Neural cell (in vitro differentiated cells): ENCODE results near the gene HLA-DOA.

Experiments used
- CTCF ChIP-seq: fragments of 450-650 bp; IDR thresholded peaks from 2 replicates; pipeline ENCODE4 v1.5.1; 2014; ENCODE audit warnings: antibody characterized with exemption, mild to moderate bottlenecking, moderate library complexity; ENCODE audit not compliant: poor library complexity, severe bottlenecking
- MXI1 ChIP-seq: fragments of 450-650 bp; conservative IDR thresholded peaks from 2 replicates; pipeline ENCODE4 v1.6.1; 2014; ENCODE audit warnings: antibody characterized with exemption, mild to moderate bottlenecking; ENCODE audit not compliant: poor library complexity, severe bottlenecking
- POLR2AphosphoS5 ChIP-seq: IDR thresholded peaks from 2 replicates; pipeline ENCODE4 v1.6.1; 2012
- RAD21 ChIP-seq: fragments of 450-650 bp; conservative IDR thresholded peaks from 2 replicates; pipeline ENCODE4 v1.6.1; 2014; ENCODE audit warnings: antibody characterized with exemption, mild to moderate bottlenecking, moderate library complexity
- REST ChIP-seq: IDR thresholded peaks from 2 replicates; pipeline ENCODE4 v1.6.1; 2012; ENCODE audit warnings: borderline replicate concordance
- TAF1 ChIP-seq: IDR thresholded peaks from 2 replicates; pipeline ENCODE4 v1.6.1; 2012; ENCODE audit warnings: low read depth

GRCh38 chr6:32971581-32972352 lies 37.6 kb downstream of the HLA-DOA start:
- TF ChIP-seq CTCF (no peak), POLR2AphosphoS5 (peak; percentile 98), REST (peak; percentile 97), RAD21 (no peak), TAF1 (peak; percentile 99), MXI1 (peak; percentile 34)
